Measurements from ENCODE around the gene MYCN. TPM values are rescaled to one million over a fixed set of nuclear protein-coding genes. Genes with fewer than 3 reads are reported as not detected.

MYCN gene
- total RNA-seq, 4 donors from 2014 or later, result not detected

- TF ChIP-seq CTCF (IDR thresholded peaks at IDR 0.05; ENCODE audit: low read depth), result no peak
These were observed 19.7 kb upstream of the MYCN start for GRCh38 chr2:15920696-15921095.

- no peak for TF ChIP-seq CTCF (IDR thresholded peaks at IDR 0.05; ENCODE audit: low read depth)
These were observed 16.8 kb upstream of the MYCN start for GRCh38 chr2:15923597-15923996.

- TF ChIP-seq CTCF (IDR thresholded peaks at IDR 0.05; ENCODE audit: low read depth), result no peak
These were observed 14.5 kb upstream of the MYCN start for GRCh38 chr2:15925819-15926218.

GRCh38 chr2:15926252-15926651 is 14.1 kb upstream of the MYCN start:
- TF ChIP-seq CTCF (IDR thresholded peaks at IDR 0.05; ENCODE audit: low read depth), result no peak

- no peak for TF ChIP-seq CTCF (IDR thresholded peaks at IDR 0.05; ENCODE audit: low read depth)
These were observed 12.7 kb upstream of the MYCN start for GRCh38 chr2:15927551-15928218.

- TF ChIP-seq CTCF (IDR thresholded peaks at IDR 0.05; ENCODE audit: low read depth), result no peak
These were observed 10.5 kb upstream of the MYCN start for GRCh38 chr2:15929861-15930260.

GRCh38 chr2:15930589-15931318 is 9.6 kb upstream of the MYCN start:
- no peak for TF ChIP-seq CTCF (IDR thresholded peaks at IDR 0.05; ENCODE audit: low read depth)

Measured in subcutaneous adipose tissue (tissue), 4 donors.